Adipocyte (in vitro differentiated cells): ENCODE measurements around the gene DOCK11.

Source experiments
- DNase-seq: peaks from one replicate; pipeline ENCODE4 v3.0.0-alpha.2; 2015; ENCODE audit warnings: low read depth
- H3K27me3 ChIP-seq: replicated peaks from 2 replicates; pipeline ENCODE4 v1.7.0; 2013; ENCODE audit warnings: mild to moderate bottlenecking, low read length, moderate library complexity; ENCODE audit not compliant: control insufficient read depth, insufficient read depth
- H3K36me3 ChIP-seq: 2 replicates; pipeline ENCODE4 v1.7.0; 2013; ENCODE audit warnings: low read length, mild to moderate bottlenecking, moderate library complexity; ENCODE audit not compliant: control insufficient read depth, insufficient read depth, severe bottlenecking
- H3K4me1 ChIP-seq: 2 replicates; pipeline ENCODE4 v1.7.0; 2013; ENCODE audit warnings: mild to moderate bottlenecking, low read length, moderate library complexity; ENCODE audit not compliant: control insufficient read depth, insufficient read depth
- H3K4me3 ChIP-seq: 2 replicates; pipeline ENCODE4 v1.7.0; 2013; ENCODE audit warnings: mild to moderate bottlenecking, low read length, moderate library complexity
- H3K9ac ChIP-seq: 2 replicates; pipeline ENCODE4 v1.7.0; 2013; ENCODE audit warnings: mild to moderate bottlenecking, low read length, moderate library complexity
- H3K9me3 ChIP-seq: 2 replicates; pipeline ENCODE4 v1.7.0; 2013; ENCODE audit warnings: mild to moderate bottlenecking, low read length, moderate library complexity; ENCODE audit not compliant: control insufficient read depth

The DOCK11 gene

DNA sequence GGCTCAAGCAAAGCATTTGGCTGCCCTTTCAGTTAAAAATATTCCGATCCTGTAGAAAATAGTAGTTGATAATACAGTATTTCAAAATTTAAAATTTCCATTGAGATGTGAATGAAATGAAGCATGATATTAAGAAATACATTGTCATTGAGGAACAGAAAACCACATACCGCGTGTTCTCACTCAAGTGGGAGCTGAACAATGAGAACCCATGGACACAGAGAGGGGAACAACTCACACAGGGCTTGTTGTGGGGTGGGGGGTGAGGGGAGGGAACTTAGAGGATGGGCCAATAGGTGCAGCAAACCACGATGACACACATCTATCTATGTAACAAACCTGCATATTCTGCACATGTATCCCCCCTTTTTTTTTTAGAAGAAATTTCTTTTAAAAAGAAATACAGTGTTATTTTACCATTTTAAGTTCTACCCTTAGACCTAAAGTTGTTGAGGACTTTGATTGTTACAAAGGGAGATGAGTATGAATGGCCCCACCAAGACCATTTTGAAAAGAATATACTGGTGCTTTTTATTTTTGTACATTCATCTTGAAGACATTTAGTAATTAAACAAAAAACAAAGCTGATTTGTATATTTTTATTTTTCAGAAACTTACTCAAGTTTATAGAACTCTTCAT lies 179.8 kb downstream of the DOCK11 start:
- DNase-seq = no peak
- peaks cover 60% of the 10 kb centered on the region for H3K36me3 ChIP-seq
- H3K9ac ChIP-seq = no peak overlapping the region
- no peaks in the 10 kb centered on the region for H3K27me3 ChIP-seq
- H3K9me3 ChIP-seq = no peaks in the 10 kb centered on the region
- H3K4me3 ChIP-seq = no peak overlapping the region
- H3K4me1 ChIP-seq = peaks cover 3% of the 10 kb centered on the region

GRCh38 chrX:118675966-118676349 lies 180.3 kb downstream of the DOCK11 start:
- Histone ChIP-seq H3K4me3 (no peak overlapping the region), H3K4me1 (peaks cover 3% of the 10 kb centered on the region), H3K9me3 (no peaks in the 10 kb centered on the region), H3K36me3 (peaks cover 61% of the 10 kb centered on the region), H3K9ac (no peak overlapping the region), H3K27me3 (no peaks in the 10 kb centered on the region)
- DNase-seq = no peak

DNA sequence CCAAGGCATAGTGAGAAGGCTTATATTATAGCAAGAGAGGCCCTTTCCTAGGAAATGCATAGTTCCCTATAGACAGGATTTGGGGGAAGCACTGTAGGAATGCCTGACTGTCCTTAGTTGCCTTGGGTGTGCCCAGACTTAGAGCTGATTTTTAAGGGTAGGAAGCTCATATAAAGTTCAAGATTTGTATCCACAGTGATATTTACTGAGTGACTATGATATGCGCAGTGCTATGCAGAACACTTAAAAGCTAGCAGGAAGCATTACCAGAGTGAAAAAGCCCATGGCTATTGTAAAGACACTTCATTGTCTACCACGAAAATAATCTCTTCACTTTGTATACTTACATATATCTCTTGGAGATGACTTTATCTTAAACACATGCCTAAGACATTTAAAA lies 181.7 kb downstream of the DOCK11 start:
- no peaks in the 10 kb centered on the region for H3K9me3 ChIP-seq
- no peak overlapping the region for H3K4me3 ChIP-seq
- H3K9ac ChIP-seq = no peak overlapping the region
- peaks cover 64% of the 10 kb centered on the region for H3K36me3 ChIP-seq
- no peak for DNase-seq
- H3K27me3 ChIP-seq = no peaks in the 10 kb centered on the region
- peaks cover 3% of the 10 kb centered on the region for H3K4me1 ChIP-seq

DNA sequence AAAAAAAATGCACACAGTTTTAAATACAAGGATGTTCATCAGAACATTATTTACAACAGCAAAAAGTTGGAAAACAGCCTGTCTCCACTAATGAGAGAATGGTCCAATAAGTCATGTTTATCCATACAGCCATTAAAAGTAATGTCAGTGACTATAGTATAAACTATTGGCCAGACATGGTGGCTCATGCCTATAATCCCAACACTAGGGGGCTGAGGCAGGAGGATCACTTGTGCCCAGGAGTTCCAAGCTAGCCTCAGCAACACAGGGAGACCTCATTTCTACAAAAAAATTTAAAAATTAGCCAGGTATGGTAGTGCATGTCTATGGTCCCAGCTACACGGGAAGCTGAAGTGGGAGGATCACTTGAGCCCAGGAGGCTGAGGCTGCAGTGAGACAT lies 183.7 kb downstream of the DOCK11 start:
- Histone ChIP-seq H3K4me1 (no peaks in the 10 kb centered on the region), H3K9ac (no peak overlapping the region), H3K27me3 (no peaks in the 10 kb centered on the region), H3K36me3 (peaks cover 60% of the 10 kb centered on the region), H3K9me3 (no peaks in the 10 kb centered on the region), H3K4me3 (no peak overlapping the region)
- DNase-seq = no peak

- DNase-seq = no peak
- H3K9me3 ChIP-seq = no peaks in the 10 kb centered on the region
- no peaks in the 10 kb centered on the region for H3K4me1 ChIP-seq
- no peak overlapping the region for H3K9ac ChIP-seq
- H3K27me3 ChIP-seq = no peaks in the 10 kb centered on the region
- no peak overlapping the region for H3K4me3 ChIP-seq
- H3K36me3 ChIP-seq = peaks cover 53% of the 10 kb centered on the region
Observed at GRCh38 chrX:118682258-118683014, 186.8 kb downstream of the DOCK11 start.

GRCh38 chrX:118685393-118685792 lies 189.8 kb downstream of the DOCK11 start:
- peaks cover 45% of the 10 kb centered on the region for H3K36me3 ChIP-seq
- no peak overlapping the region for H3K9ac ChIP-seq
- no peaks in the 10 kb centered on the region for H3K9me3 ChIP-seq
- H3K4me3 ChIP-seq = no peak overlapping the region
- no peaks in the 10 kb centered on the region for H3K4me1 ChIP-seq
- H3K27me3 ChIP-seq = no peaks in the 10 kb centered on the region
- no peak for DNase-seq

- DNase-seq = no peak
- Histone ChIP-seq H3K4me3 (no peak overlapping the region), H3K27me3 (no peaks in the 10 kb centered on the region)
Observed at GRCh38 chrX:118688935-118689334, 193.3 kb downstream of the DOCK11 start.

GRCh38 chrX:118693843-118694242 lies 198.2 kb downstream of the DOCK11 start:
- no peak overlapping the region for H3K9ac ChIP-seq
- H3K36me3 ChIP-seq = no peaks in the 10 kb centered on the region
- H3K4me3 ChIP-seq = no peak overlapping the region

More at GRCh38 chrX:118688935-118689334, 193.3 kb downstream of the DOCK11 start:
- Histone ChIP-seq H3K36me3 (peaks cover 17% of the 10 kb centered on the region), H3K9me3 (no peaks in the 10 kb centered on the region), H3K9ac (no peak overlapping the region), H3K4me1 (no peaks in the 10 kb centered on the region)

DNA sequence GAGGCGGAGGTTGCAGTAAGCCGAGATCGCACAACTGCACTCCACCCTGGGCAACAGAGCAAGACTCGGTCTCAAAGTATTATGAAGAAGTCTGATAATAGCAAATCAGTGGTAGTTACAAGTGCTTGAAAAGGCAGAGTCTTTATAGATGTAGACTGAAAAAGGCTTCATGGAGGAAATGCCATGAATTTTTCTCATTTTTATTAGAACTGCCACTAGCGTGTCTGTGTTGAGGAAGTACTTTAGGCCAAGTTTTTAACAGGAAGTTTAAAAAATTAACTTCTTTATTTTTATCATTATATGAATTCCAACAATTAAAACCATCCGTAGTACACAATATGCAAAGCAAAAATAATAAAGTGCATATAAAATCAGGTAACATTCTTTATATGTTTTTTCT lies 199.0 kb downstream of the DOCK11 start:
- H3K4me3 ChIP-seq = no peak overlapping the region
- H3K27me3 ChIP-seq = no peaks in the 10 kb centered on the region
- no peak overlapping the region for H3K9ac ChIP-seq
- no peaks in the 10 kb centered on the region for H3K4me1 ChIP-seq
- no peaks in the 10 kb centered on the region for H3K36me3 ChIP-seq
- DNase-seq = no peak
- H3K9me3 ChIP-seq = no peaks in the 10 kb centered on the region

More at GRCh38 chrX:118693843-118694242, 198.2 kb downstream of the DOCK11 start:
- no peak for DNase-seq
- no peaks in the 10 kb centered on the region for H3K4me1 ChIP-seq
- no peaks in the 10 kb centered on the region for H3K27me3 ChIP-seq
- H3K9me3 ChIP-seq = no peaks in the 10 kb centered on the region

DNA sequence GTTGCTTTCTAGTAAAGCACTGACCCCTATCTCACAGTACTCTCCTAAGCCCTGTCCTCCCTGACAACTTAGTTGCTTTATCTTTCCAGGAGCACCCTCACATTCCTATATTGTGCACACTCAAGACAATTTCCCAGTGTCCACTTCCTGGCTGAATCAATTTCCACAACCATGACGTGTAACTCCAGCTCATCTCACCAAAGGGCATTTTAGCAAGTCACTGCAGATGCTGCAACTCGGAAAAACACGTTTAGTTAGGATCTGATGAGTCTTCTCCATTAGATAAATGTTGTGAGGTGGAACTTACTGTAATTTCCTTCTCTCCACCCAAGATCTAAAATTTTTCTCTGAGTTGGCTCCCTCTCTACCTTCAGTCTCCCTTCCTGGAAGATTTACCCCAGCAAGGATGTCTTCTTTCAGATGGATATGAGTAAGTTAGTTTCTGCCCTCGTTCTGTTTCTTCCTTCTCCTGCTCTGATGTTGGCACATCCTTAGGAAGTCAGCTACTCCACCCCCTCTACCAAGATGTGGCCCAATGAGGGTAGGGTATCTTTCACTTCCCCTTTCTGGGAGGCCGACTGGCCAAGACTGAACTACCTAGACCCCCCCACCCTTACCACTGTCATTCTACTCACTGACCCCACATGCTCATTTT lies 203.0 kb downstream of the DOCK11 start:
- Histone ChIP-seq H3K36me3 (no peaks in the 10 kb centered on the region), H3K4me1 (no peaks in the 10 kb centered on the region), H3K9me3 (peaks cover 5% of the 10 kb centered on the region), H3K4me3 (no peak overlapping the region), H3K27me3 (no peaks in the 10 kb centered on the region), H3K9ac (no peak overlapping the region)
- DNase-seq = no peak

GRCh38 chrX:118702741-118703140 lies 207.1 kb downstream of the DOCK11 start:
- H3K9ac ChIP-seq = no peak overlapping the region
- H3K9me3 ChIP-seq = peaks cover 5% of the 10 kb centered on the region
- peaks cover 3% of the 10 kb centered on the region for H3K4me1 ChIP-seq
- no peaks in the 10 kb centered on the region for H3K36me3 ChIP-seq
- DNase-seq = no peak
- no peak overlapping the region for H3K4me3 ChIP-seq
- no peaks in the 10 kb centered on the region for H3K27me3 ChIP-seq
